Erythroblast (primary cell): ENCODE data around the gene IL6ST.

Experiments used
- DNase-seq, 2 experiments: peaks; one replicate each; lab custom pipeline; 2025; lab: John Stamatoyannopoulos, UW
- GATA1 ChIP-seq: IDR thresholded peaks from 2 replicates; pipeline ENCODE4 v1.6.1; 2011; ENCODE audit warnings: low read depth, mild to moderate bottlenecking, control low read depth, low read length, moderate library complexity
- POLR2A ChIP-seq: IDR thresholded peaks from 2 replicates; pipeline ENCODE4 v1.6.1; 2011; ENCODE audit warnings: mild to moderate bottlenecking, low read length

IL6ST gene

DNA sequence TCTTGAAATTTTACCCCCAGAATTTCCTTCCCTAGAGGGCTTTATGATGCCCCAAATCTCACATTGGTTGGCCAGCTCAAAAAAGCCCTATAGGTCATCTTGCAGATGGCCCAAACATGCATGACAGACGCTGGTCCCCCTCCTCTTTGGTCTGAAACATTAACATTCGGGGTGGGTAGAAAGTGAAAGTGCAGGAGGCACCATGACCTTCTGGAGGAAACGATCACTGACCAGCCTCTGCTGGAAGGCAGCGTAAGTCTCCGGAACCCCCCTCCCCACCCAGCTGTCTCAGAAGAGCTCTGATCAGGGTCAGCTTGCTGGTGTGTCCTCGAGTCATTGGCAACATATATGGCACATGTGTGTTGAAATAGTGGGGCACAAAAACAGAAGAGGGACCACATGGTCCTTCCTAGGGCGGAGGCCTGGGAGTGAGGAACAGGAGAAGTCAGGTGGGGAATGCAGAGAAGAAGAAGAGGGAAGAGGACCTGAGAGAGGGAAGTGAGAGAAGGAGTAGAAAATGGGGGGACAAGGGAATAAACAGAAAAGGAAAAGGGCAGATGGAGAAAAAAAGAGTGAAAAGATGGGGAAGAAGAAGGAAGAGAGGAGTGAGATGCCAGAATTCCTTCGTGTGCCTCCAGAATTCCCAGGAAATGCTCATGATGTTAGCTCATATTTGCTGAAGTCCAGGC is 97.4 kb downstream of the IL6ST start:
- DNase-seq, result no peak
- TF ChIP-seq POLR2A (no peak), GATA1 (no peak)

DNA sequence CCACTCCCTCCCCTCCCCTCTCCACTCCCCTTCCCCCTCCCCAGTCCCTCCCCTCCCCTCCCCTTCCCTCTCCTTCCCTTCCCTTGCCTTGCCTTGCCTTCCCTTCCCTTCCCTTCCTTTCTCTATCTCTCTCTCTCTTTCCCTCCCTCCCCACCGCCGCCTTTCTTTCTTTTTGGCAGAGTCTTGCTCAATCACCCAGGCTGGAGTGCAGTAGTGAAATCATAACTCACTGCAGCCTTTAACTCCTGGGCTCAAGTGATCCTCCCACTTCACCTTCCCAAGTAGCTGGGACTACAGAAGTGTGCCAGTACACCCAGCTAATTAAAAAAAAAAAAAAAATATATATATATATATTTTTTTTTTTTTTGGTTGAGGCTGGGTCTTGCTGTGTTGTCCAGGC is 98.1 kb downstream of the IL6ST start:
- TF ChIP-seq POLR2A, result no peak
- no peak for TF ChIP-seq GATA1

DNA sequence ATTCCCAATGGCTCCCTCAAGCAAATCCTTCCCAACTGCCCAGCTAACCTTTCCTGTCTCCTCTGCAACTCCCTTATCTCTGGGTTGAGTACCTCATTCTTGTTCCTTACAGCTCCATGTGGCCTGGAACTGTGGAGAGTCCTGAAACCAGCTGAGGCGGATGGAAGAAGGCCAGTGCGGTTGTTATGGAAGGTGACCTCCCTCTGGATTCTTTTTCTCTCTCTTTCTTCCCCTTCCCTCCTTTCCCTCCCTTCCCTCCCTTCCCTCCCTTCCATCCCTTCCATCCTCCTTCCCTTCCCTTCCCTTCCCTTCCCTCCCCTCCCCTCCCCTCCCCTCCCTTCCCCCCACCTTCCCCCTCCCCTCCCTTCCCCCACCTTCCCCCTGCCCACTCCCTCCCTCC is 98.5 kb downstream of the IL6ST start:
- TF ChIP-seq POLR2A, result no peak
- TF ChIP-seq GATA1, result no peak
- no peak for DNase-seq

More for the DNA sequence above, 98.1 kb downstream of the IL6ST start:
- no peak for DNase-seq

DNA sequence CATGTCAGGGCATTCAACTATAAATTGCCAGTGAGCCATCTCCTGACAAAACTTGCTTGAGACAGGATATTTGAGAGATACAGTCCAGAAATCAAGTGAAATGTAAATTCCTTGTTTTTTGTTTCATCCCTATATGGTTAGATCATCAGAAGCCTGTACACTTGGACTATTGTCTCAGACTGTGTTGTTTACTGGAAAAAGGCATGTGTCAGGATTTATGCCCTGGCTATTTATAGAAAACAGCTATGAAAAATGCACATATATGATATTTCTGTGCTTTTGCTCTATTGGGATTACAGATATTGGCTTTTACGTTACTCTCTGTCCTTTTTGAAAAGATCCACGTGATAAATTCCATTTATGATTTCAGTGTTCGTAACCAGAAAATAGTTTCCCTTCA is 99.4 kb downstream of the IL6ST start:
- DNase-seq, result no peak

DNA sequence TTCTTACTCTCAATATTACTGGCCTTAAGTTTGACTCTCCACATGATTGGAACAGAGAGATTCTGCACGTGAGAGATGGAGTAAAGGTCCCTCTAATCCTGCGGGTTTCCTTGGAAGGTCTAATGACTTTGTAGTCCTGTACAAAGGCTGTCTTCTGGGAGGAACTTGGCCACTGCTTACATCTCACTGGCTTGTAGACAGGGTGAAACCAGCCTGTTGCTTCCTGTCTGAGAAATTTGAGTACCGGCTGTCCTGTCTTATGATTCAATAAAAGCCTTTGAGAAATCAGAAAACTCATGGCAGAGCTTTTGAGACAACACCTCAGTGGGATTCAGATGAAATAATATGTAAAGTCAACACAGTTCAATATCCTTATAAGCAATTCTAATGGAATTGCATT is 100.6 kb downstream of the IL6ST start:
- no peak for DNase-seq
- TF ChIP-seq POLR2A (no peak), GATA1 (no peak)

More for the DNA sequence above, 99.4 kb downstream of the IL6ST start:
- TF ChIP-seq GATA1, result no peak
- TF ChIP-seq POLR2A, result no peak

DNA sequence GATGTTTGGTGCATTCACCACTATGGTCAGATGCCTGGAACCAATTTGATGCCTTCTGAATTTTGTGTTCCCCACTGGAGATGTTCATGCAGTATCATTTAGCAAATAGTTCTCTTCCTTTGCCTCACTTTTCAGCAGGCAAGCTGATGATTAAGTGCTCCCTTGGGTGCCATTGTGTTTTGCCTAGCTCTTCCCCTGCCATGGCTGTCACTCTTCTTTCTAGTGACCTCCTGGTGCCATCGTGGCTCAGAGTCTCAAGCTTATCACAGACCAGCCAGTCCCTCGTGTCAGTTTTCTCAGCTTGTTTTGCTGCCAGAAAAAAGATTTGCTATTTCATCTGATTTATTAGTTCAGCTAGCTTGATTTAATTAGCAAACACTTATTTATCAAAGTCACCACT is 102.3 kb downstream of the IL6ST start:
- TF ChIP-seq GATA1 (no peak), POLR2A (no peak)
- no peak for DNase-seq

DNA sequence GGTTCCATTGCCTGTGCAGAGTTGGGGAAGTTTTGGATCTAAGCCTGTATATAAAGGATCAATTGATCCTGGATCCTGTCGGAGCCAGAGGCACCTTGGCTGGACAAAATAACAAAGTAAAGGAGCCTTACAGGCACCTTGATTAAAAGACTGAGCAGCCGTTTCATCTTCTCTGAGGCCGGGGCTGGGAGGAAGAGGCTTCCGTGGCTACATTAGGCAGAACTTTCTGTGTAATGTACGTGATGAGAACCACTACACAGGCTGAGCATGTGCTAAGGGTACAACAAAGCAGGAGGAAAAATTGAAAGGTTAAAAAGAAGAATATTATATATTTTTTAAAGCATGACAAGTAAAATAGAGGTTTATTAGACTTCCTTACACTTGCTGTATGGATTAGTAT is 106.6 kb downstream of the IL6ST start:
- no peak for DNase-seq
- TF ChIP-seq GATA1, result no peak
- TF ChIP-seq POLR2A, result no peak

DNA sequence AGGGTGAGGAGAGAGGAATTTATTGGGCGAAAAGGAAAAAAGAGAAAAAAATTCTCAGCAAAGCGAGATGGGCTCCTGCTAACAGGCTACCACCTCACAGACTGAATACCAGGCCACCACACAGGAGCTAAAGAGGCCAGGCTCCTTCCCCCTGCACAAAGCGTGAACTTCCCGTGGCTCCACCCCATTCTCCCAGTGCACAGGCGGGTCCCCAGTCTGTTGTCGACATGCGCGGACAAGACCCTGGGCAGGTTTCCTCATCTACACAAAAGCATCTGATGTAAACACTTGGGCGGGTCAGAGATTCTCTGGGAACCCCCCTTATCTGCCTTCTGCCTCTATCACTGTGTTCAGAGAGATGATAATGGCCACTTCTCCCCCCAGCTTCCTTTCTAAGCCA is 109.4 kb downstream of the IL6ST start:
- DNase-seq, result no peak
- no peak for TF ChIP-seq GATA1
- TF ChIP-seq POLR2A, result no peak
